Middle frontal gyrus (tissue), 1 donor: ENCODE data around the gene SSR2.
"Not testable (repeated sequence)": the region's sequence is repeated elsewhere in the genome, so short reads cannot be mapped to it uniquely, and the experiment has no call there.

ENCODE experiments used
- DNase-seq: peaks from one replicate; pipeline ENCODE4 v3.0.0-alpha.2; 2015; ENCODE audit warnings: low spot score; ENCODE audit errors: extremely low spot score

The SSR2 gene

GRCh38 chr1:156048663-156049258 is 28.0 kb upstream of the SSR2 start:
- no peak for DNase-seq

- DNase-seq, result no peak
These were observed 24.3 kb upstream of the SSR2 start for GRCh38 chr1:156045076-156045475.

GRCh38 chr1:156042828-156043227 is 22.1 kb upstream of the SSR2 start:
- no peak for DNase-seq

- not testable (repeated sequence) for DNase-seq
These were observed 14.2 kb upstream of the SSR2 start for GRCh38 chr1:156034991-156035390.

- no peak for DNase-seq
These were observed 12.3 kb upstream of the SSR2 start for GRCh38 chr1:156033011-156033410.

GRCh38 chr1:156026588-156026987 is 5.8 kb upstream of the SSR2 start:
- DNase-seq, result no peak

- DNase-seq, result no peak
These were observed 5.1 kb upstream of the SSR2 start for GRCh38 chr1:156025876-156026275.

GRCh38 chr1:156024801-156025200 is 4.0 kb upstream of the SSR2 start:
- DNase-seq, result no peak

GRCh38 chr1:156021954-156022353 is 1.2 kb upstream of the SSR2 start:
- no peak for DNase-seq

GRCh38 chr1:156021093-156021428 is 310 bp upstream of the SSR2 start:
- DNase-seq, result no peak

- DNase-seq, result no peak
These were observed 832 bp downstream of the SSR2 start for GRCh38 chr1:156019946-156020292.

- no peak for DNase-seq
These were observed 5.9 kb downstream of the SSR2 start for GRCh38 chr1:156014829-156015228.

- DNase-seq, result no peak
These were observed 8.5 kb downstream of the SSR2 start for GRCh38 chr1:156012051-156012817.

GRCh38 chr1:156009404-156009803 is 11.3 kb downstream of the SSR2 start:
- DNase-seq, result no peak

GRCh38 chr1:156006666-156007376 is 13.9 kb downstream of the SSR2 start:
- DNase-seq, result no peak

- DNase-seq, result no peak
These were observed 15.7 kb downstream of the SSR2 start for GRCh38 chr1:156004843-156005584.

GRCh38 chr1:156003923-156004188 is 16.9 kb downstream of the SSR2 start:
- no peak for DNase-seq

GRCh38 chr1:156002188-156002911 is 18.4 kb downstream of the SSR2 start:
- DNase-seq, result no peak

GRCh38 chr1:156001662-156002171 is 19.0 kb downstream of the SSR2 start:
- DNase-seq, result no peak

GRCh38 chr1:156001021-156001661 is 19.6 kb downstream of the SSR2 start:
- no peak for DNase-seq

- no peak for DNase-seq
These were observed 20.8 kb downstream of the SSR2 start for GRCh38 chr1:155999964-156000363.
